ENCODE measurements around the gene NBPF1. TPM values are rescaled to one million over a fixed set of nuclear protein-coding genes. Genes with fewer than 3 reads are reported as not detected.

Gene NBPF1
- total and polyA plus RNA-seq, 9 of the 15 experiments (the other 6 are each of a cell fraction or from before 2014, with no cell fraction given): 5.2 to 42.6 (median 24.1) TPM

DNA sequence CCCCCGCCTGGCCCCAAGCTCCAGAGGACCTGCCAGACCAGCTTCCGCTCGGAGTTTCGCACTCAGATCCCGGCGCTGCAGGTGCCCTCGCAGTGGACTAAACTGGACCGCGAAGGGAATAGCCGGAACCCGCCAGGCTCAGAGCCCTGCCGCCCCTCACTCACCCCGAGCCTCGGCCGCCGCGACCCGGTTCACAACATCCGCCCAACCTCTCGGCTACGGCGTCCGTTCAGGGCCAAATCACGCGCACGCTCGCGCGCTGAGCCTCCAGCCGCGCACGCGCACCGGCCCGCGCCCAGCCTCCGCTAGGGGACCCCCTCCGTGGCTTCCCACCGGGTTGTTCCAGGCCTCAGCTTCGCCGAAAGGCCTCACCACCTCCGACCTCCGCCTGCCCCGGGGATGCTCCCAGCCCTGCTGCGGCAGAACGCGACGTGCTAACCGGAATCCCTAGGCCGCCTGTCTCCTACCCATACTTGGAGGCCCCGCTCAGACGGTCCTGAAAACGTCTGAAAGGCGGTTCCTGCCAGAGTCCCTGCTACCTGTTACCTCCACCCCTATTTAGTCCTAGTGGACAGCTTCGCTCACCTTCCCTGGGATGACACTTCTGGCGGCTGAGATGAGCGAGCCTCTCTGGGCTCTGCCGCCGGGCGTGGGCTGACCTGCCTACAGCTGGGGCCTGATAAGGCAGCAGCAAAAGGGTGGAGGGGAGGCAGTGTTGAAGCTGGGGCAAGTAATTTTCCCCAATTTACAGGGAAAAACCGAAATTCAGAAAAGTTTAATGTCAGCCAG lies 31.3 kb upstream of the NBPF1 start (continued):
- TF ChIP-seq, protein P1, sequence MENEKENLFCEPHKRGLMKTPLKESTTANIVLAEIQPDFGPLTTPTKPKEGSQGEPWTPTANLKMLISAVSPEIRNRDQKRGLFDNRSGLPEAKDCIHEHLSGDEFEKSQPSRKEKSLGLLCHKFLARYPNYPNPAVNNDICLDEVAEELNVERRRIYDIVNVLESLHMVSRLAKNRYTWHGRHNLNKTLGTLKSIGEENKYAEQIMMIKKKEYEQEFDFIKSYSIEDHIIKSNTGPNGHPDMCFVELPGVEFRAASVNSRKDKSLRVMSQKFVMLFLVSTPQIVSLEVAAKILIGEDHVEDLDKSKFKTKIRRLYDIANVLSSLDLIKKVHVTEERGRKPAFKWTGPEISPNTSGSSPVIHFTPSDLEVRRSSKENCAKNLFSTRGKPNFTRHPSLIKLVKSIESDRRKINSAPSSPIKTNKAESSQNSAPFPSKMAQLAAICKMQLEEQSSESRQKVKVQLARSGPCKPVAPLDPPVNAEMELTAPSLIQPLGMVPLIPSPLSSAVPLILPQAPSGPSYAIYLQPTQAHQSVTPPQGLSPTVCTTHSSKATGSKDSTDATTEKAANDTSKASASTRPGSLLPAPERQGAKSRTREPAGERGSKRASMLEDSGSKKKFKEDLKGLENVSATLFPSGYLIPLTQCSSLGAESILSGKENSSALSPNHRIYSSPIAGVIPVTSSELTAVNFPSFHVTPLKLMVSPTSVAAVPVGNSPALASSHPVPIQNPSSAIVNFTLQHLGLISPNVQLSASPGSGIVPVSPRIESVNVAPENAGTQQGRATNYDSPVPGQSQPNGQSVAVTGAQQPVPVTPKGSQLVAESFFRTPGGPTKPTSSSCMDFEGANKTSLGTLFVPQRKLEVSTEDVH (IDR thresholded peaks at IDR 0.05; ENCODE audit: low read depth, partially characterized antibody): peak; percentile 43
- peak; percentile 100 for TF ChIP-seq SETDB1 (IDR thresholded peaks at IDR 0.05; ENCODE audit: low read length)
- TF ChIP-seq ZEB2 (IDR thresholded peaks at IDR 0.05): peak; percentile 89
- TF ChIP-seq ZNF175 (CRISPR knock-in tag; IDR thresholded peaks at IDR 0.05; ENCODE audit: low read depth): peak; percentile 91; the same call in 1 of the 2 replicates
- peak; percentile 96 for TF ChIP-seq SAP30 (IDR thresholded peaks at IDR 0.05; ENCODE audit: borderline replicate concordance, insufficient read depth, low read depth, low read length, poor library complexity, severe bottlenecking)
- TF ChIP-seq, protein P2, sequence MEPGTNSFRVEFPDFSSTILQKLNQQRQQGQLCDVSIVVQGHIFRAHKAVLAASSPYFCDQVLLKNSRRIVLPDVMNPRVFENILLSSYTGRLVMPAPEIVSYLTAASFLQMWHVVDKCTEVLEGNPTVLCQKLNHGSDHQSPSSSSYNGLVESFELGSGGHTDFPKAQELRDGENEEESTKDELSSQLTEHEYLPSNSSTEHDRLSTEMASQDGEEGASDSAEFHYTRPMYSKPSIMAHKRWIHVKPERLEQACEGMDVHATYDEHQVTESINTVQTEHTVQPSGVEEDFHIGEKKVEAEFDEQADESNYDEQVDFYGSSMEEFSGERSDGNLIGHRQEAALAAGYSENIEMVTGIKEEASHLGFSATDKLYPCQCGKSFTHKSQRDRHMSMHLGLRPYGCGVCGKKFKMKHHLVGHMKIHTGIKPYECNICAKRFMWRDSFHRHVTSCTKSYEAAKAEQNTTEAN (CRISPR knock-in tag; IDR thresholded peaks at IDR 0.05): 0 out of 2 replicates have a peak, but pooled peaks have one; percentile 53
- TF ChIP-seq YY1 (IDR thresholded peaks at IDR 0.05; ENCODE audit: borderline replicate concordance in 1 of 3, control insufficient read depth in 1 of 3, extremely low read depth in 1 of 3, insufficient read depth in 3 of 3, insufficient read length in 1 of 3, insufficient replicate concordance in 2 of 3, low read depth in 1 of 3, low read length in 2 of 3): peak in 2 of 3 experiments; percentile 74 to 83
- peak; percentile 45 for TF ChIP-seq NFRKB (IDR thresholded peaks at IDR 0.05; ENCODE audit: low read depth)
- TF ChIP-seq, protein P3, sequence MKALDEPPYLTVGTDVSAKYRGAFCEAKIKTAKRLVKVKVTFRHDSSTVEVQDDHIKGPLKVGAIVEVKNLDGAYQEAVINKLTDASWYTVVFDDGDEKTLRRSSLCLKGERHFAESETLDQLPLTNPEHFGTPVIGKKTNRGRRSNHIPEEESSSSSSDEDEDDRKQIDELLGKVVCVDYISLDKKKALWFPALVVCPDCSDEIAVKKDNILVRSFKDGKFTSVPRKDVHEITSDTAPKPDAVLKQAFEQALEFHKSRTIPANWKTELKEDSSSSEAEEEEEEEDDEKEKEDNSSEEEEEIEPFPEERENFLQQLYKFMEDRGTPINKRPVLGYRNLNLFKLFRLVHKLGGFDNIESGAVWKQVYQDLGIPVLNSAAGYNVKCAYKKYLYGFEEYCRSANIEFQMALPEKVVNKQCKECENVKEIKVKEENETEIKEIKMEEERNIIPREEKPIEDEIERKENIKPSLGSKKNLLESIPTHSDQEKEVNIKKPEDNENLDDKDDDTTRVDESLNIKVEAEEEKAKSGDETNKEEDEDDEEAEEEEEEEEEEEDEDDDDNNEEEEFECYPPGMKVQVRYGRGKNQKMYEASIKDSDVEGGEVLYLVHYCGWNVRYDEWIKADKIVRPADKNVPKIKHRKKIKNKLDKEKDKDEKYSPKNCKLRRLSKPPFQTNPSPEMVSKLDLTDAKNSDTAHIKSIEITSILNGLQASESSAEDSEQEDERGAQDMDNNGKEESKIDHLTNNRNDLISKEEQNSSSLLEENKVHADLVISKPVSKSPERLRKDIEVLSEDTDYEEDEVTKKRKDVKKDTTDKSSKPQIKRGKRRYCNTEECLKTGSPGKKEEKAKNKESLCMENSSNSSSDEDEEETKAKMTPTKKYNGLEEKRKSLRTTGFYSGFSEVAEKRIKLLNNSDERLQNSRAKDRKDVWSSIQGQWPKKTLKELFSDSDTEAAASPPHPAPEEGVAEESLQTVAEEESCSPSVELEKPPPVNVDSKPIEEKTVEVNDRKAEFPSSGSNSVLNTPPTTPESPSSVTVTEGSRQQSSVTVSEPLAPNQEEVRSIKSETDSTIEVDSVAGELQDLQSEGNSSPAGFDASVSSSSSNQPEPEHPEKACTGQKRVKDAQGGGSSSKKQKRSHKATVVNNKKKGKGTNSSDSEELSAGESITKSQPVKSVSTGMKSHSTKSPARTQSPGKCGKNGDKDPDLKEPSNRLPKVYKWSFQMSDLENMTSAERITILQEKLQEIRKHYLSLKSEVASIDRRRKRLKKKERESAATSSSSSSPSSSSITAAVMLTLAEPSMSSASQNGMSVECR (CRISPR knock-in tag; IDR thresholded peaks at IDR 0.05): peak; percentile 92
- TF ChIP-seq, protein P4, sequence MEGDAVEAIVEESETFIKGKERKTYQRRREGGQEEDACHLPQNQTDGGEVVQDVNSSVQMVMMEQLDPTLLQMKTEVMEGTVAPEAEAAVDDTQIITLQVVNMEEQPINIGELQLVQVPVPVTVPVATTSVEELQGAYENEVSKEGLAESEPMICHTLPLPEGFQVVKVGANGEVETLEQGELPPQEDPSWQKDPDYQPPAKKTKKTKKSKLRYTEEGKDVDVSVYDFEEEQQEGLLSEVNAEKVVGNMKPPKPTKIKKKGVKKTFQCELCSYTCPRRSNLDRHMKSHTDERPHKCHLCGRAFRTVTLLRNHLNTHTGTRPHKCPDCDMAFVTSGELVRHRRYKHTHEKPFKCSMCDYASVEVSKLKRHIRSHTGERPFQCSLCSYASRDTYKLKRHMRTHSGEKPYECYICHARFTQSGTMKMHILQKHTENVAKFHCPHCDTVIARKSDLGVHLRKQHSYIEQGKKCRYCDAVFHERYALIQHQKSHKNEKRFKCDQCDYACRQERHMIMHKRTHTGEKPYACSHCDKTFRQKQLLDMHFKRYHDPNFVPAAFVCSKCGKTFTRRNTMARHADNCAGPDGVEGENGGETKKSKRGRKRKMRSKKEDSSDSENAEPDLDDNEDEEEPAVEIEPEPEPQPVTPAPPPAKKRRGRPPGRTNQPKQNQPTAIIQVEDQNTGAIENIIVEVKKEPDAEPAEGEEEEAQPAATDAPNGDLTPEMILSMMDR (IDR thresholded peaks at IDR 0.05 in 2 of 3, conservative IDR thresholded peaks at IDR 0.05 in 1 of 3; ENCODE audit: insufficient read depth in 2 of 3, low read depth in 1 of 3, low read length in 3 of 3): peak; percentile 84 to 87 (median 85)
- TF ChIP-seq HDAC1 (IDR thresholded peaks at IDR 0.05): peak in 1 of 2 experiments; percentile 88; a peak in 2 of 4 replicates
- peak; percentile 94 for TF ChIP-seq HIVEP1 (CRISPR knock-in tag; IDR thresholded peaks at IDR 0.05)
